ENCODE results near the gene PRDM2. TPM values are rescaled to one million over a fixed set of nuclear protein-coding genes. Genes with fewer than 3 reads are reported as not detected.
"Not testable (repeated sequence)": the region's sequence is repeated elsewhere in the genome, so short reads cannot be mapped to it uniquely, and the experiment has no call there.

The PRDM2 gene
- polyA plus RNA-seq, 4 donors: 35.7 to 41.4 (median 40.1) TPM

GRCh38 chr1:13694886-13695684 lies 4.9 kb upstream of the PRDM2 start:
- DNase-seq (ENCODE audit: low read depth in 4 of 4, low spot score in 3 of 4): no peak

GRCh38 chr1:13697738-13698137 lies 2.2 kb upstream of the PRDM2 start:
- no peak for DNase-seq (ENCODE audit: low read depth in 4 of 4, low spot score in 3 of 4)

DNA sequence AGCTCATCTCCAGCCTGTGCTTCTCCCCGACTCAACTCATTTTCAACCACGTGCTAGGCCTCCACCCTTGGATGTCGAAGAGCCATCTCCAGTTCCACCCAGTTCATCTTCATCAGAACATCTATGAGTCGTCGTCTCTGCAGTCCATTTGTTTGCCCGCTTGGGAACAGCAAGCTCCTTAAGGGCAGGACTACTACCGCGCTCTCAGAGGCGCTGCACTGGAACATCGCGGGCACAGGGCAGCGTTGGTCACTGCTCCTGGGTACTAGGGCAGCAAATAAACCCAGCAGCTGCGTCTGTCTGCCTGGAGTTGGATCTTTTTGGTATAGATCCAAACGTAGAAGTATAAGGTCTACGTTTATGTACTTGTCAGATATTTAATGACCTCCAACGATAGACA lies 478 bp upstream of the PRDM2 start:
- no peak for DNase-seq (ENCODE audit: low read depth in 4 of 4, low spot score in 3 of 4)

- peak in 1 of 4 donors; percentile 29 for DNase-seq (ENCODE audit: low read depth in 4 of 4, low spot score in 3 of 4)
Measured at GRCh38 chr1:13700521-13701270, 708 bp downstream of the PRDM2 start.

DNA sequence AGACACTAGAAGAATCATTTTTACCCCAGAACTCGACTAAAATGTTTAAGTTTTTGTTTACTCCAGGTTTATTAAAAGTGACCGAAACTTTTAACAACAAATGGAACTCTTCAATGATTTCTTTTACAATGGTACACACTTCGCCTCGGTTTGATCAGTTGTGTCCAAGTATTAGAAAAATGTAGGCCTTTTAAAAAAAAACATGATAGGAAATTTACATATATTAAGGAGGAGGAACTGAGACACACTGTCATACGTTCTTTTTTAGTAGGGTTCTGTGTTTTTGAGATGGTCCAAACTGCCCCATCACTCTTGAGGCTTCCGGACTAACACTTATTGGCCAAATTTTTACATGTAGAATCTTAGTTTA lies 1.3 kb downstream of the PRDM2 start:
- DNase-seq (ENCODE audit: low read depth in 4 of 4, low spot score in 3 of 4): no peak

- no peak for DNase-seq (ENCODE audit: low read depth in 4 of 4, low spot score in 3 of 4)
Measured at GRCh38 chr1:13702425-13703127, 2.6 kb downstream of the PRDM2 start.

GRCh38 chr1:13703128-13703513 lies 3.1 kb downstream of the PRDM2 start:
- DNase-seq (ENCODE audit: low read depth in 4 of 4, low spot score in 3 of 4): no peak

DNA sequence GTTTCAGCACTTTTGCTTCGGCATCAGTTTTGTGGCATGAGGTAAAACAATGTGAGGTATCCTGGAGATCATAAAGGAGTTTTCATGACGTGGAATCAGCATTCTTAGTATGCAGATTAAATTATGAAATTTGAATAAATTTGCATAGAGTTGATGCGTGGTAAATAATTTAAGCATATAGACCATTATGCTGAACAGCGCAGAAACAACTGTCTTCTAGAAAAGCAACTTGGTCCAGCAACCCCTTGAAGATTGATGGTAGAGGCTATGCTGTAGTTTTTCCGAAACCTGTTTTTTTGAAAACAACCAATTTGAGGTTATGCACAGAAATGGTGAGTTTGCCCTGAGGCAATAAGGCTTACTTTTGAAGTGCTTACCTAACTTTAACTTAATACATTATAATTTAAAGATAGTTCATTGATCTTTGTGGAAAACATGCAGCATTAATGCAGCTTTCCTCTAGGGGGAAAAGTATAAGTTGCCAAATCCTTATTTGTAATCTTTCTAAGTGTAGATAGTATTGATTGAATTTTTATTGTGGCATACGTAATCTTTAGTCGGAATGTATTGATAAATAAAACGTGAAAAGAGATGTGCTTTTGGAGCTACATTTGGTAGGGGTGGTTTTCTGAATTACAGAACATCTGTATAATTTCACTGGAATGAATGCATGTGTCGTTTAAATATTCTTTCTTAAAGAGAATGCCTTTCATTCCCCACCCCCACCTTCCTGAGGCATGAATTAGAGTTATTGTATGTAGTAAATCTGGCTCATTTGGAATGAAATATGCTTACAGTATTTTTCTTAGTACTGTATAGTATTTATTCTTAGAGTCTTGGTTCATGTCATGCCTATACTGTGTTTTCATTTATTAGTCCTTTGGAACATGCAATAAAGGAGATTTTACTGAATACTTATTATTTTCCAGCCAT lies 3.8 kb downstream of the PRDM2 start:
- no peak for DNase-seq (ENCODE audit: low read depth in 4 of 4, low spot score in 3 of 4)

GRCh38 chr1:13706046-13706445 lies 6.1 kb downstream of the PRDM2 start:
- no peak for DNase-seq (ENCODE audit: low read depth in 4 of 4, low spot score in 3 of 4)

- DNase-seq (ENCODE audit: low read depth in 4 of 4, low spot score in 3 of 4): no peak
Measured at GRCh38 chr1:13707164-13707563, 7.2 kb downstream of the PRDM2 start.

DNA sequence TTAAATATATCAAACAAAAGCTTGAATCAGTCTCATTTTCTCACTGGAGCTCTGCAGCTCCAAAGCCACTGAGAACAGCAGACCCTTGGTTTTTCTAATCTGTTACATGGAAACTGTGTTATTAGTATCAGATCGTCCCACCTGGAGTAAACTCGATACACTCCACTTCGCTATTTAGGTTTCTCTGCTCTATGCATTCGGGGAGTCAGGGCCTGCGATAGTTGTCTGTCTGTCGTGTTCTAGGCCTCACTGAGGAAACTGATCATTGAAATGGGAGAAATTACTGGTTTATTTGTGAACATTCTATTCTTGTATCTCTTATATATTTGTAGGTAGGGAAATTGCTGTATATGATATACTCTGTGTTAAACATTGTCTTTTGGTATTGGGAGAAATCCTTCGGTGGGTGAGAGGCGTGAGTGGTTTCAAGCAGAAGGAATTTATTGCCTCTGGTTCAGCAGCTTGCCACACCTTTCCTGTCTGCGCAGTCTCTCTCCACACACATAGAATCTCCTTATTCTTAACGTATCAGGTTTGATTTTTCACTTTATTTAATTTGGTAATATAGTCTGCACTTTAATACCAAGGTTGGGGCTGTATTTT lies 8.5 kb downstream of the PRDM2 start:
- no peak for DNase-seq (ENCODE audit: low read depth in 4 of 4, low spot score in 3 of 4)

GRCh38 chr1:13710086-13710485 lies 10.1 kb downstream of the PRDM2 start:
- DNase-seq (ENCODE audit: low read depth in 4 of 4, low spot score in 3 of 4): no peak

- no peak for DNase-seq (ENCODE audit: low read depth in 4 of 4, low spot score in 3 of 4)
Measured at GRCh38 chr1:13714851-13715250, 14.9 kb downstream of the PRDM2 start.

DNA sequence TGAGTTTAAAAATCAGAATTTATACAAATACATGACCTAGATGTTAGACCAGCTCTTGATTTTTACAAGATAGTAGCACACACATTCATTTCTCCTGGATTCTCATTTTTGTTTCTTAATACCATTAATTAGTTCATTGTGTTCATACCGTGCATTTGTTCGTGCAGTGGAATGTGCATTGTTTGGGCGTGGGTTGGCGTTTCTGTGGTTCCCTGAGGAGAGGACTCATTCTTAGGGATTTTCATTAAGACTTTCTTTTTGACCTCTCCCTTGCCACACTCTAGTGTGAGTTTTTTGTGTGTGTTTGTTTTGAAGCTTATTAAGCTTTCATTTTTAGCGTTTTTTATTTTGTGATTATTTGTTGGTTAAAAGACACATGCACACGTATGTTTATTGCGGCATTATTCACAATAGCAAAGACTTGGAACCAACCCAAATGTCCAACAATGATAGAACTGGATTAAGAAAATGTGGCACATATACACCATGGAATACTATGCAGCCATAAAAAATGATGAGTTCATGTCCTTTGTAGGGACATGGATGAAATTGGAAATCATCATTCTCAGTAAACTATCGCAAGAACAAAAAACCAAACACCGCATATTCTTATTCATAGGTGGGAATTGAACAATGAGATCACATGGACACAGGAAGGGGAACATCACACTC lies 15.8 kb downstream of the PRDM2 start:
- DNase-seq (ENCODE audit: low read depth in 4 of 4, low spot score in 3 of 4): not testable (repeated sequence)

DNA sequence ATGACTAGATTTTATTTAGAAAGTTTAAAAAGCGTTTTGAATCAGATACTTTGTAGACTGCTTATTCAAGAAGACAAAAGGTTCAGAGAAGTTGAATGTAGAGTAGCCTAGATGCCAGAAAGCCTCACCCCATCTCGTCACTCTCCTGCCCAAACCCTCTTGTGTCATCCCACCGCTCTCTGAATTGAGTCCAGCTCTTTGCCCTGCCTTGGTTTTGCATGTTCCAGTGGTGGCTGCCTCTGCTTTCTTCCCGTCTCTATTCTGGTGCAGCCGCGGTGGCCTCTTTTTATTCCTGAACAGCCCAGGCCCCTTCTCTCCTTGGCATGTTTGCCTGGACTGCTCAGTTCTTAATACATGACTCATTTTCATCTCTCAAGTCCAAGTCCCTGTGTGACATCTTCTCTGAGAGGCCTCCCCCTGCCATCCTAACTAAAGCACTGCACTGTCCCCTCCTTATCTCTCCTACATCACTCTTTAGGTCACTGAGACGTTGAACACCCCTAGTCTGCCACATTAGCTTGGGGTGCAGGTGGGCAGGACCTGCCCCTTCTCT lies 22.9 kb downstream of the PRDM2 start:
- no peak for DNase-seq (ENCODE audit: low read depth in 4 of 4, low spot score in 3 of 4)

DNA sequence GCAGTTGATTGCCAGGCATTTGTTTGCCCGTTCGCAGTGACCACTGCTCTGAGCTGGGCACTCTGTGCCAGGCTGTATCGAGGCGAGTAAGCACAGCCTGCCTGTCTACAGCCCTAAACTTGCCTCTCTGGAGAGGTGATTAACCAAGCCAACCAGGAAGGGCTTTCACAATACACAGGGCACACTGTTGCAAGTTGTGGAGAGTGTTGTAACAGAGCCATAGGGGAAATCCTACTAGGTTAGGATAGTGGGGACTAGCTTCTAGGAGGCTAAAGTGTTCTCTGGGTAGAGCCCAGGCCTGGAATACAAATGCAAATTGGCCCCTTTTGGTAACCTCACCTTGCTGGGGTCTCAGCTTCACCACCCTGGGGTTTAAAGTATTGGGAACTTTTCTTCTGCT lies 23.8 kb downstream of the PRDM2 start:
- no peak for DNase-seq (ENCODE audit: low read depth in 4 of 4, low spot score in 3 of 4)

DNA sequence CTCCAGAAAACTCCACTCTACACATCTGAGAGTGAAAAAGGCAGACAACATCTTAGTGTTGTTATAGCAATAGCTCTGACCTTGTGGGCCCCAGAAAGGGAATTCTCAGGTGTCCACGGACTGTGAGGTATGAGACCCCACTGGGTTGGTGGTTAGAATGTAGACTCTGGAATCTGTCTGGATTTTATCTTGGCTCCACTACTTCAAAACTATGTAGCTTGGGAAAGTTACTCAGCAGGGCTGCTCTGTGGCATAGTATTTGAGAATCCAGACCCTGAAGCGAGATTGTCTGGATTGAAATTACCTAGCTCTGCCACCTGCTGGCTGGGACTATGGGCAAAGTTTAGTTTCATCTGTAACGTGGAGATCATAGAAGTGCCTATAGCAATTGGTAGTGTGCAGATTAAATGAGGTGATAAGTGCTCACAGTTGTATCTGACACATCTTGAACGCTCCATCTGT lies 25.8 kb downstream of the PRDM2 start:
- DNase-seq (ENCODE audit: low read depth in 4 of 4, low spot score in 3 of 4): no peak

DNA sequence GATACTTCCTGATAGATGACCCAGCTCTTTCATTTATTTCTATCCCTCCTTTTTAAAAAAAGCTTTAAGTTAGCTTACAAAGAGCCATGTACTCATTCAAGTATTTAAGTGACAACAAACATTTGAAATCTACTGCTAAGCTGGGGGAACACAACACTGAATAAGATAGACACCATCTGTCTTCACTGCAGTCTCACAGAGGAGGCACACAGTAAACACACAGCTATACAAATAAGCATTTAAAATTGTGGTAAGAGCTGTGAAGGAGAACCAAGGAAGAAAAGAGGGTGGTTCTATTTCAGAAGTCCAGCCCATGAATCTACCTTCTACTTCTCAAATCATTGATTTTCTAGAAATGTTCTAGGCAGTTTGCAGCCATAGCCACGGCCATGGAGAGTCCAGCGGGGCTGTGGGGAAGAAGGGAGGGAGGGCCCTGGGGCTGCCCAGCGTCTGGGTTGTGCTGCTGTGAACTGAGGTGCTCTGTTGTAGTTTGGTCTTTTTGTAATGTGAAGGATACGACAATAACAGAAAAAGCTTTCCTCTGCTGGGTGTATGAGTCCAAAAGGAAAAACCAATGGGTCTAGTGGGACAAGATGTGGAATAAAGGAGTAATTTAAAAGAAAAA lies 28.2 kb downstream of the PRDM2 start:
- DNase-seq (ENCODE audit: low read depth in 4 of 4, low spot score in 3 of 4): no peak

GRCh38 chr1:13730291-13730690 lies 30.3 kb downstream of the PRDM2 start:
- DNase-seq (ENCODE audit: low read depth in 4 of 4, low spot score in 3 of 4): no peak

Measured in left renal pelvis (tissue), 4 donors.